Posterior vena cava (tissue), 2 donors: ENCODE data around the gene KCNQ2. TPM values are rescaled to one million over a fixed set of nuclear protein-coding genes. Genes with fewer than 3 reads are reported as not detected.

Experiments
- DNase-seq: peaks from one replicate; pipeline ENCODE4 v3.0.0-alpha.2; 2020; ENCODE audit warnings: low spot score
- intact Hi-C, 2 donors: fragments of 100-400 bp; cut with DNase I; formaldehyde crosslinking; loops; one replicate each; pipeline versions ENCODE4 v1.14.1 to v1.14.2; 2022 to 2023
- total RNA-seq, 2 donors: library from RNA; stranded (reverse); fragmentation: NEBNext Ultra II Directional; extraction: Animal tissue kit (Norgen Biotek cat#: 25700); gene quantifications; one replicate each; pipeline ENCODE4 v1.2.1, GENCODE V29; 2021
- donor health status: DM: yes; HTN: yes; CAD: no.
- donor health status: DM: yes; HTN: yes; CAD: no.

The KCNQ2 gene
- total RNA-seq, 2 donors from 2014 or later, result not detected

DNA sequence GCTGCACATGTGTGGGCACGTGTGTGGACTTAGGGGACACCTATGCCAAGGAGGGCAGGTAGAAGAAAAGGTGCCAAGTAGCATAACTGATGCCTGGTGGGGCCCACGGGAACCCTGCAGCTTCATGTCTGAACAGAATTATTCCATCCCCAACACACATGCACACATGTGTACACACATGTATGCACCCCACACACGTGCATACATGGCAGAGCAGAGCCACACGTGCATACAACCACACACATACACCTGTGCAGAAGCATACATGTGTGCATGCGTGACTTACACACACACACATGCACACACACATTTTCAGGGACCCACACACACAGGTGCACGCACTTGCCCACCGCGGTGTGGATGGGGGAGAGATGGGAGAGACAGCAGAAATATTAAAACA is 59.6 kb downstream of the KCNQ2 start:
- no peak for DNase-seq
- intact Hi-C loops, result no loop called here

DNA sequence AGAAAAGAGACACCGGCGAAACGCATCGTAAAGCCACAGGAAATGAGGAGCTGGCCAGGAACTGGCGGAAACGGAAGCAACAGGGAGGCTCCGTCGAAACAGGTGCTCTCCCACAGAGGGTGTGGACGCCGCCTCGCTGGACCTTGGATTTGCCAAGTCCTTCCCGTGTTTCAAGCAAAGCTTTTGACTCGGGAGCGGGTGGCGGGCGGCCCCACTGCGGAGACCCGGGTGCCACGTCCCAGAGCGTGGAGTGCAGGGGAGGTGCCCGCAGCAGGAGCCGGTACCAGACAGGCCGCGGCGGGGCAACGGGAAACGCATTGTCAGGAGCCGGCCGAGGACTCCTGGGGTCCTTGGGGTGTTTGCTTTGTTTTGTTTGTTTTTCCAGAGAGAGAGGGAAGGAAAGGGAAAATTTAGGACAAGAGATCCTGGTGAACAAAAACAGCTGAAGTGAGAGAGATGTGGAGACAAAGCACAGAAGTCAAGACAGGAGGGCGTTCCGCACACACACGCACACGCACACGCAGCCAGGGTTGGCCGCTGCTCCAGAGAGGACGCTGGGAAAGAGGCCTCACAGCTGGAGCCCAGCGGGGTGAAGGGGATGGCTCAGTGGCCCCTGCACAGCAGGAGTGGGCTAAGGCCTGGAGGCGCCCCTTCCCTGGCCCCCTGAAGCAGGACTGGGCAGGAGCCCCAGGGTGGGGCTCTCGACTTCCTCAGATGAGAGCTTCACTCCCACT is 60.4 kb downstream of the KCNQ2 start:
- intact Hi-C loops, result no loop called here
- DNase-seq, result no peak

DNA sequence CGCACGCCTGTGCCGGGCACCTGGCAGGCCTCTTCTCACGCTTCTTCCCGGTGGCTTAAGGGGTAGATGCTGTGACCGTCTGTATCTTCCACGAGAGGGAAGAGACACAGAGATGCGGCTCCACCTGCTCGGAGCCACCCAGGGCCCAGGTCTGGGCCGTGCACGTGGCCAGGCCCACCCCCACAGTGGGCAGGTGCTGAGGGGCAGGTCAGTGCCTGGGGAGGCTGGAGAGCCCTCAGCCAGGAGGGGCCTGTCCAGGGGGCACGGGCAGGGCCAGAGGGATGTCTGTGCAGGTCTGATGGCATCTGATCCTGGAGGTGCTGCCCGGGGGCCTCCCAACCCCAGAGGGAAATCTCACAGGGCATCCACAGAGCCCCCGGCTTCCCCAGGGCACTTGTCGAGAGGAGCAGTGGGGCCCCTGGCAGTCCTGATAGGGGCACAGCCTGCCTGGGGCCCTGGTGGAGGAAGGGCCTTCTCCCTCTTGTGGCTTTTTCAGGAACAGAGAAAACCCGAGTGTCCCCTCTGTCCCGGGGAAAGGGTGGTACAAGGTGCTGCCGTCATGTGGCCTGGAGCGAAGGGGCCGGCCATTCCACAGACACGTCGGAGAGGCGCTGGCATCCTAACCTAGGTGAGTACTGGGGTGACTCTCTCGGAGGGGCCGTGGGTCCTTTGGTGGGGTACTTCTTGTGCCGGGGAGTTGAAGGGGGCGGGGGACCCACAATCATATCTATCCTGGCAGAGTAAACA is 61.1 kb downstream of the KCNQ2 start:
- intact Hi-C loops, result no loop called here
- DNase-seq, result no peak

DNA sequence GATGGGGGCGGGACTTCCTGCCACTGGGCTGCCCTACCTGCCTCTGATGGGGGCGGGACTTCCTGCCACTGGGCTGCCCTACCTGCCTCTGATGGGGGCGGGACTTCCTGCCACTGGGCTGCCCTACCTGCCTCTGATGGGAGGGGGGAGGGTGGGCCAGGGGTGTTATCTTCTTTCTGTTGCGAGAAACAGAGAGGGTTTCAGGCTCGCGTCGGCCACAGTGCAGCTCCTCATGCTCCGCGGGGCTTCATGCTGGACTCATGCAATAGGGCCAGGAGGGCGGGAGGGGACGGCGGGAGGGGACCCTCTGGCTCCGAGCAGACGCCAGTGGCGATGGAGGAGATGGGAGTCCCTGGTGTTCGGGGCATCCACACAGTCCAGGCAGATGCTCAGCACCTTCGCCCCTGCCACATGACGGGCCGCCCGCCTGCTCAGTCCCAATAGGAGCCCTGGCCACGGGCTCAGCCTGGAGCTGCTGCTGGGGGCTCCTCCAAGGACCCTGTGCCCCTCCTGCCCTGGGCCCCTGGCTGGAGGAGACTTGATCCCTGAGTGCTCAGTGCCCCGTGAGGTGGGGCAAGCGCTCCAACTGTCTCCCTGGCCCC is 62.5 kb downstream of the KCNQ2 start:
- no peak for DNase-seq
- intact Hi-C loops, result no loop called here

DNA sequence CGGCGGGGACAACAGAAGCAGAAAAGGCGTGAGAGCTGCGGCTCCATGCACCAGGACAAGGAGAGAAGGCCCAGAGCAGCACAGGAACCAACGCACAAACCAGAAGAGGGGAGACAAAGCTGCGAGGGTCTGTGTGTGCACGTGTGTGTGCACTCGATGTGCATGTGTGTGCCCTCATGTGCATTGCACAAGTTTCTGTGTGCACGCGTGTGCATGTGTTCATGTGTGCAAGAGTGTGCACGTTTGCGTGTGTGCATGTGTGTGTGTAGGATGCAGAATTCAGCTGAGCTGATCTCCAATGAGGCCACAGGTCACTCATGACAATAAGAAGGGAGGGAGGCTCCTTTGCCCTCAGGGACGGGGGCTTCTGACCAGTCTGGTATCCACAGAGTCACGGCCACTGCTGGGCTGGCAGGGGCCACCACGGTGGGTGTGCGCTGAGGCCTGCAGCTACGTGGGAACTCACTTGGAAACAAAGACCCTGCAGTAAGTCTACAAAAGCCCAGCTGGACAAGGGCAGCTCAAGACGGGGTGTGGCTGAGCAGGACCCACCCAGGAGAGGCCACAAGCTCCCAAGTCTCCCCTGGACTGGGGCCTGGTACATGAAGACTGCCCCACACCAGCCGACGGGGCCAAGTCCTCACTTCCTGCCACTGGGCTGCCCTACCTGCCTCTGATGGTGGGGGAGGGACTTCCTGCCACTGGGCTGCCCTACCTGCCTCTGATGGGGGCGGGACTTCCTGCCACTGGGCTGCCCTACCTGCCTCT is 63.2 kb downstream of the KCNQ2 start:
- no peak for DNase-seq
- intact Hi-C loops, result no loop called here

DNA sequence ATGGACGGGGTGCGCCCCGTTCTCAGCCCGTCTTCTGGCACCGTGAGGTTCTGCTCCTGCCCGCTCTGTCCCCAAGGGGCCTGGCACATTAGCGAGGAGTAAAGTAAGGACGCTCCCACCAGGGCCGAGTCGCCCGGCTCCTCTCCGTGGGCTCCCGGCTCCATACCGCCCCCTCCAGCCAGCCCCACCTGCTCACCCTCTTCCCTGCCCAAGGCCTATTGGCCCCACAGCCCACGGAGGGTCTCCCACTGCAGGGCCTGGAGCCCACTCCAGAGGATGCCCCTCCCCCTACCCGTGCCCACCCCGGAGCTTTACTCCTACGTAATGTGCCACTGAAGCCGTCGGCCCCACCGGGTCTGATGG is 63.8 kb downstream of the KCNQ2 start:
- intact Hi-C loops, result no loop called here
- no peak for DNase-seq

DNA sequence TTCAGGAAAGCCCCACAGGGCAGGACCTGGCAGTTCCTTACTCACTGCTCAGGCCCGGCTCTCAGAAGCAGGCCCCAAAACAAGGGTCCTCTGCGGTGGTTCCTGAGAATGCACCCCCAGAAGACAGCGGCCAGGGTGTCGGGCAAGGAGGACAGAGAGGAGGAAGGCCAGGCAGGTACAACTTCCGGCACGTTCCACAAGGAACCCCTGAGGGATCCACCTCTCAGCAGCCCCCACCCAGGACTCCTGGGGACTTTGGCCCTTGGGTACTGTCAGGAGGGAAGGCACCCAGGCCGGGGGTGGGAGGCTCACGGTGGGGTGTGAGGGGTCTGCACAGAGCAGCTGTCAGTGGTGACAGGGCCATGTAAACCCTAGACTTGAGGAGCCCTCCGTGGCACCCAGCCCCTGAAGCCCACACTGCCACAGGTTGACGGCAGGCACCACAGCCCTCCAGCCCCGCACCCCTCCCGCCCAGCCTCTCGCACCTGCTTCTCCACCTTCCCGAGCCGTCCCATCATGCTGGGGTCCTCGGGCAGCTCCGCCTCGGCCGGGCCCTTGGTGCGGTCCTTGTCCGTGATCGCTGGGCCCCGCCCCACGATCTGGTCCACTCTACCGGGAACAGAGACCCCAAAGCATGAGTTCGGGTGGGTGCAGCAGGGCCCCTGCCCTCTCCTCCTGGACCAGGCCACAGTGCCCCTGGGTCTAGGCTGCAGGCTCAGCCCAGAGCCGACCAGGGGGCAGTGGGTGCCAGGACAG is 64.3 kb downstream of the KCNQ2 start:
- intact Hi-C loops, result no loop called here
- no peak for DNase-seq

DNA sequence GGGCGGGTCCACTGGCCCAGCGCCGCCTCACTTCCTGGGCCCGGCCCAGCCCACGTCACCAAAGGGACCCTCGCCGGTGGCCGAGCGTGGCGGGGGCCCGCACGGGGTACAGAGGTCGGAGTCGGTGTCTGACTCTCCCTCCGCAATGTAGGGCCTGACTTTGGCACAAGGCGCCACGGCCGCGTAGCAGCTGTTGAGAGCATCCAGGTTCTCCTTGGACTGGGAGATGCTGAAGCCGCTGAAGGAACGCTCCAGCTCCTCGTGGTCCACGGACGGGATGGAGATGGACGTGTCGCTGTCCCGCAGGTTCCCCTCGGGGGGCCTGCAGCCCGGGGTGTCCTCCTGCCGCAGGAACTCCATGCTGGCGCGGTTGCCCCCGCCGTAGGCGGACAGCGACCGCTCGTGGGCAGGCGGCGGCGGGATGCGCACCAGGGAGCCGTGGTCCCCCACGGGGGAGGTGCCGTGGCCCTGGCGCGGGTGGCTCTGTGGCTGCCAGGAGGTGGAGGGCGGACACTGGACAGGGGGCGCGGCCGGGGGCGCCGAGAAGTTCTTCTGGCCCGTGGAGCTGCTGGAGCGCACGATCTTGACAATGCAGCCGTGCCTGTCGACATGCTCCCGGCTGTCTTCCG is 65.7 kb downstream of the KCNQ2 start:
- intact Hi-C loops, result no loop called here
- no peak for DNase-seq

DNA sequence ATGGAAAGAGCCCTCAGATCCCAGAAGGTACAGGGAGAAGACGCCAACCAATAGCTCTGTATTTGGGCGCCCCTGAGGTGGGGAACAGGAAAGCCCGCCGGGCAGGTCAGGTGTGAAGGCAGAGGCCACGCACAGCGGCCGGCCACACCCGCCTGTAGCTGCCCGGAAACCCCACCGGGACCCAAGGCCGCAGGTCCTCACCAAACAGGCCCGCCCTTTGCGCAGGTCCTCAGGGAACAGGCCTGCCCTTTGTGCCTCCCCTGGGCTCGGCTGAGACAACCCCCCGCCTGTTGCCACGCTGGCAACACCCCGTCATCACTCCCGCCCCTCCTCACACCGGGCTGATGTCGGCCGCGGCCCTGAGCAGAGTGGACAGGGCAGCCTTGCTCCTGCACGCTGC is 66.4 kb downstream of the KCNQ2 start:
- DNase-seq, result no peak
- intact Hi-C loops, result no loop called here

DNA sequence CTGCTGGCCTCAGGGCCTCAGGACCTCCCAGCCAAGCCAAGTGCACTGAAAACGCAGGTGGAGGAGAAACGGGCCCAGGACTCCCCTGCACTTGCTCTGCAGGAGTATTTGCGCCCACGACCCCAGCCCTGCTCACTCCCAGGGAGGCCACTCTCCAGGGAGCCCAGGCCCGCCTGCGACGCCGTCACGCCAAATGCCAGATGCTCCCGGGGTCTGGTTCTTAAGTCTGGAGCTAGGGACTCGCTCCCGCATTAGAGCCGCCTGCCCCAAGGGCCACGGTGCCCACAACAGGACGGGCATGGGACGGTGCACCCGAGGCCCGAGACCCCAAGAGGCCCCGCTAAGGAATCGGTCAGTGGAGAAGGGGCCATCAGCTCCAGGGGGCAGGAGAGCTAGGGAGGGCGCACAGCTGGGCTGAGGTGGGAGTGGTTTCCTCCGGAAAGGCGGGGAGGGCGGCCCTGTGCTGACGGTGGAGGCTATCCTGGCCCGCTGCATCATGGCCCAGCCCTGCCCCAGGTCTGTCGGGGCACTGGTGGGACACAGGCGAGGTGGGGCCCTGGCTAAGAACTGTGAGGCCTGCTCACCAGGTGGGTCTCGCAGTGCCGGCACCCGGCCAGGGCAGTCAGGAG is 67.2 kb downstream of the KCNQ2 start:
- intact Hi-C loops, result no loop called here
- no peak for DNase-seq

DNA sequence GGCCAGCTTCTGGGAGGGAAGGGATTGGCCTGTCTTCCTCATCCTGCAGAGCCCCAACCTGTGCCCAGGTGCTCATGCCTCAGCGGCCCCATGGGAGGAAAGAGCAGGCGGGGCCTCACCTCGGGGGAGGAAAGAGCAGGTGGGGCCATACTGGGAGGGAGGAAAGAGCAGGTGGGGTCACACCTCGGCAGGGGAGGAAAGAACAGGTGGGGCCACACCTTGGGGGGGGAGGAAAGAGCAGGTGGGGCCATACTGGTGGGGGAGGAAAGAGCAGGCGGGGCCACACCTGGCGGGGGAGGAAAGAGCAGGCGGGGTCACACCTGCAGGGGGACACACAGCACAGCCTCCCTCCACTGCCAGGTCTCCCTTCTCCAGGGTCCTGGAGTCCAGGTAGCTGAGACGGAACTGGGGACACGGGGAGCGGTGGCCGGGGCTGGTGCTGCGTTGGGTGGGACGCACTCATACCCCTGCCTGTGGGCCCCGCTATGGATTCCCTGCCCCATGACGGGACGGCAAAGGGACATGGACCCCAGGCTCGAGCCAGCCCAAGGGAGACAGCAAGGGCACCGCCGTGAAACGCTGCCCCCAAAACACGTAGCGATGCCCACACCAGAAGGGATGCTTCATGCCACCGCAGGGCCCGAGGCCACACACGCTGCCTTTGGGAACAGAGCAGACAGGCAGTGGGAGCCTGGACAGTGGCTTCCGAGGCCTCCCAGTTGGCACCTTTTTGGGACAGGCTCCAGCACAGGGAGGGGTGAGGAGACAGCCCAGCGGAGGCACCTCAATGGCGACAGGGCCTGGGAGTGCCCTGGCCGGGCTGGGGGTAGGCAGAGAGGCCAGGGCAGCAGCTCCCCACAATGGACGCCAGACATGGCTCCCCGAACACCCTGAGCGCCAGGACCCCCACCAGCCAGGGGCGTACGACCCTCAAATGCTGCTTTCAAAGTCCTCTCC is 68.0 kb downstream of the KCNQ2 start:
- DNase-seq, result no peak
- intact Hi-C loops, result no loop called here

DNA sequence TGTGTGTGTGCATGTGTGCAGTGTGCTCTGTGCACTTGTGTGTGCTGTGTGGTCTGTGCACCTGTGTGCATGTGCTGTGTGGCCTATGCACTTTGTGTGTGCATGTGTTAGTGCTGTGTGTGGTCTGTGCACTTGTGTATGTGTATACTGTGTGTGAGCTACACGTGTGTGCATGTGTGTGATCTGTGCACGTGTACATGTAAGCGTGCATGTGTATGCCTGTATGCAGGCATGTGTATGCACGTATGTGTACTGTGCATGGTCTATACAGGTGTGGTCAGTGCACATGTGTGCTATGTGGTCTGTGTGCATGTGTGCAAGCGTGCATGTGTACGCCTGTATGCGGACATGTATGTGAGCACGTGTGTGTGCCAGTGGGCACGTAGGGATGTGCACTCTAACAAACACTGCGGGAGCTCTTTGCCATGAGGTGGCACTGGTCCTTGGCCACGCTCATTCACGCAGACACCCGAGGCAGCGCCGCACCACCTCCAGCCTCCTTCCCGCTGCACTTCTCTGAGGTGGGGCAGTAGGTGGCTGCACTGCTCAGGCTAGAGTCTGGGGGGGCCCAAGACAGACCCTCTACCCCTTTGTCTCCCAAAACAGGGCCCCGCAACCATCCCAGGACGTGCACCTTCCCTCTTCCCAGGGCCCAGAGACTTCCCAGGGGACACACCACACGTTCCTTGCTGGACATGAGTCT is 68.9 kb downstream of the KCNQ2 start:
- intact Hi-C loops, result no loop called here
- DNase-seq, result no peak

DNA sequence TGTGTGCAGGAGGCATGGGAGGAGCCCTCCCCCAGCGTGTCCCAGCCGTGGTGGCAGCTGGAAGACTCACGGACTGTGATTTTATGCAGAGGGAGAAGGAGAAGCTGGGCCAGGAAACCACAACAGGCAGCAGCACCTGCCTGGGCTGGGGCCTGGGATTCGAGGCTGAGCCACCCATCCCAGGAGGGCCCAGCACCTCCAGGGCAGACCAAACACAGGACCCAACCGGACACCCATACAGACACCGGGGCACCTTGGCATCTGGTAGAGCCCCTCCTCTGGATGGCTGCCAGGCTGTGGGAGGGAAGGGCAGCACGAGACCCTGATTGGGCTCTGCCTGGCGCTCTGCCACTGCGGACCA is 69.6 kb downstream of the KCNQ2 start:
- intact Hi-C loops, result no loop called here
- DNase-seq, result no peak

DNA sequence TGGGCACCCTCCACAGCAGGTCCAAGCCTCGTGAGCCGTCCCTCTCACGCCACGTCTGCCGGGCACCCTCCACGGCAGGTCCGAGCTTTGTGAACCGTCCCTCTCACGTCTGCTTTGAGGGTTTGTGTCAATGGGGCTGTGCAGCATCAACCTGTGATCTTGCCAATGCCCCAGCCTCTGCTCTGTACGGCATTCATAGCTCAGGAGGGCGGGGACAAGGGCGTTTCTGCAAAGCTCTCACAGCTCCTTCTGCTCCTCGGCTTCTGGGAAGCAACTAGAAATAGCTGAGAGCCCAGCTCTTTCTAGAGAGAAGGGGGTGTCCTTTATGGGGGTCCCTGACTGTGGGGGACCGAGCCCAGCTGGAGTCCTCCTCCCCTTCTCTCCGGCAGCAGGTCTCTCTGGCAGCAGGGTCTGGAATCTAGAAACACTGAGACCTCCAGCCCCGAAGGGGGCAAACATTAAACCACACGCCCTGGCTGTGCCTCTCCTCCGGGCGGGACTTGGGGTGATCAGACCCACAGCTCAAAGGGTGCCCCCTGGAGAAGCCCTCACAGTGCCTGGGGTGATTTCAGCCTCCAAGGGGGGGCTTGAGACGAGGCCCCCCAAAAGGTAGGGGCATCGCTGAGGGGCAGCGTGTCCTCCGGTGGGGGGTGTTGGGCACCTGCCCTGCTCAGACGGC is 70.1 kb downstream of the KCNQ2 start:
- DNase-seq, result no peak
- intact Hi-C loops, result no loop called here

DNA sequence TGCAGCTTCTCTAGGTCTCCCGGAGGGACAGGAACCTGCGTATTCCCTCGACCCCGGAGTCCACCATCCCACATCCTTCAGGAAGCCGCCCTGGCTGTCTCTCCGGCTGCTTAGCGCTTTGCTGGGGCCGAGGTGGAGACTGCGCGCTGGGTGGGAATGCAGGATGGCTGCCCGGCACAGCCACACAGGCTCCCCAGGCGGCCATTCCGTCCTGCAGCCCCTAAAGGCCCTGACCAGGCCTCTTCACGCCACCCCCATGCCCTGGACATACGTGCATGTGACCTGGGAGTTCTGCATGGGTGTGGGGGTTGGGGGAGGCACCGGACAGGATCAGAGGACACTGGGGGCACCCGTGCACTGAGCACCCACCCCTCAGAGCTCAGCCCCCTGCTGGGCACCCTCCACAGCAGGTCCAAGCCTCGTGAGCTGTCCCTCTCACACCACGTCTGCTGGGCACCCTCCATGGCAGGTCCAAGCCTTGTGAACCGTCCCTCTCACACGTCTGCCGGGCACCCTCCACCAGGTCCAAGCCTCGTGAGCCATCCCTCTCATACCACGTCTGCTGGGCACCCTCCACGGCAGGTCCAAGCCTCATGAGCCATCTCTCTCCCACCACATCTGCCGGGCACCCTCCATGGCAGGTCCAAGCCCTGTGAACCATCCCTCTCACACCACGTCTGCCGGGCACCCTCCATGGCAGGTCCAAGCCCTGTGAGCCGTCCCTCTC is 70.9 kb downstream of the KCNQ2 start:
- no peak for DNase-seq
- intact Hi-C loops, result no loop called here
